Brain pericyte (primary cell): ENCODE results near the gene NBDY.
"Not testable (repeated sequence)": the region's sequence is repeated elsewhere in the genome, so short reads cannot be mapped to it uniquely, and the experiment has no call there.

Experiments used
- DNase-seq: peaks from one replicate; pipeline ENCODE4 v3.0.0-alpha.2; 2012; ENCODE audit warnings: low read depth, low spot score

Gene NBDY

GRCh38 chrX:56800801-56801200, 71.8 kb downstream of the NBDY start:
- DNase-seq = no peak

DNA sequence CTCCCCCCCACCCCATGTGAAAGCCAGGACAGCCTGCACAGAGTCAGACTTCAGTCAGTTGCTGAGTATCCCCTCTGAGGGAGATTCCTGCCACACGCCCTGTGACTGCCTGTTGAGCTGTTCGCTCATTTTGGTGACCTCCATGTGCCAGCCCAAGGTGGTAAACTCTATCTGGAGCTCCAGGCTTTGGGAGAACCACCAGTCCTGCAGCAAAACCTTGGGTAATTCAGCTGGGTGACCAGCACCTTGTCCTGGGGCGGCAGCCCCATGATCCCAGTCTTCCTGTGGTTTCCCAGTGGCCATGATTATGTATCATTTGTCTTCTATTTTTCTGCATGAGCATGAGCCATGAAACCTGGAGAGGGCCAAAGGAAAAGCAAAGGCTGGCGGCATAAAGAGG, 73.4 kb downstream of the NBDY start:
- no peak for DNase-seq

DNA sequence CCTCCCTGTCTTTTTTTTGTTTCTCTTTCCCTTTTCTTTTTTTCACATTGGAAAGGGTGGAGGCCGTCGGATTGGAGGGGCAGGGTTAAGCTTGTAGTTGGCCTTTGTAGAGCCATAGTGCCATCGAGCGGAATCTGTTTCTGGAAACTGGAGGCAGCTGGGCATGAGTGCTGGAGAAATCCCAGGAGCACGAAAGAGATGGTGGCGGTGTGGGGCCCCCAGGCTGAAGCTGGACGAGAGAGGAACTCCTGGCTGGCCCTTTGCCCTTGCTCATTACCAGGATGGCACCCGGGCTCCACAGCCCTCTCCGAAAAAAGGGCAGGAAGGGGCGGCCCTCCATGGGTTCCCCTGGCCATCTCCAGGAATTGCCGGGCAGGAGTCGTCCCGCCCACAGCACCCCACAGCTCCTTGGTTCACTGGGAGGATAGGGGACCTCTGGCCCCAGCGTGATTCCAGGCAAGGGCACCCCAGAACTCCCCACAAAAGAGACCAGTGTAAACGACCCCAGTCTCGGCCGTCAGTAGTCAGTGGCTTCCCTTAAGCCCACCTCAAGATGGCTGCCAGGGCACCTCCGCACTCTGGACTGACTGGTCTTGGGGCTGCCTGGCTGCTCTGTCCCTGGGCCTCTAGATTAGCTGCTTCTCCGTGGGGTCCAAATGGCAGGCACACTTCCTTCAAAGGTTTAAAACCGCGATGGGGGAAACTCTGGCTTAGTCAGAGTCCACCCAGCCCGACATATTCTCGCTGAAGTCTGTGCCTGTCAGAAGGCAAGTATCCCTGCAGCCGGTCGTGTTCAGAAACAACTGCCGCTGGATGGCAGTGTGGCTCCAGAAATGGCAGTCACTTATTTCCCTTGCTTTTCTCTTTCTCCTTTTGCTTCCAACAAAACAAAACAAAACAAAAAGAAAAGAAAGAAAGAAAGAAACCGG, 74.1 kb downstream of the NBDY start:
- DNase-seq = no peak

- no peak for DNase-seq
Observed at GRCh38 chrX:56803850-56804681, 75.0 kb downstream of the NBDY start.

DNA sequence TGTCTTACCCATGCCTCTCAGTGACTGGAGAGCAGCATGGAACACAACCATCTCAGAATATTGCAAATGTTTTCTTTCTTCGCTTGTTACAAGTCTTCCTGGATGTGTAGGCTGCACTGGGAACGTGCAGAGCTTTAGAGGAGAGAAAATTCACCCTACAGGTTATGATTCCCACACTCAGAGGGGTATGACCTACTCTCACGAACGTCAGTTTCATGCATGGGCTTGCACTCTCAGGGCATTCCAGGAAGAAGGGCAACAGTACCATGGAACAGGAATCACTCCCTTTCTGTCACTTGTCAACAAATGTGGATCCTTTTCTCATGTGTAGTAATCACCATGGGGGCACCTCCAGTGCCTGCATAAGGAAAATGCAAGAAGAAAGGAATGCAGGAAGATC, 75.8 kb downstream of the NBDY start:
- no peak for DNase-seq

GRCh38 chrX:56805399-56805798, 76.4 kb downstream of the NBDY start:
- DNase-seq = no peak

- not testable (repeated sequence) for DNase-seq
Observed at GRCh38 chrX:56806176-56806575, 77.1 kb downstream of the NBDY start.

GRCh38 chrX:56811599-56811998, 82.6 kb downstream of the NBDY start:
- DNase-seq = no peak

DNA sequence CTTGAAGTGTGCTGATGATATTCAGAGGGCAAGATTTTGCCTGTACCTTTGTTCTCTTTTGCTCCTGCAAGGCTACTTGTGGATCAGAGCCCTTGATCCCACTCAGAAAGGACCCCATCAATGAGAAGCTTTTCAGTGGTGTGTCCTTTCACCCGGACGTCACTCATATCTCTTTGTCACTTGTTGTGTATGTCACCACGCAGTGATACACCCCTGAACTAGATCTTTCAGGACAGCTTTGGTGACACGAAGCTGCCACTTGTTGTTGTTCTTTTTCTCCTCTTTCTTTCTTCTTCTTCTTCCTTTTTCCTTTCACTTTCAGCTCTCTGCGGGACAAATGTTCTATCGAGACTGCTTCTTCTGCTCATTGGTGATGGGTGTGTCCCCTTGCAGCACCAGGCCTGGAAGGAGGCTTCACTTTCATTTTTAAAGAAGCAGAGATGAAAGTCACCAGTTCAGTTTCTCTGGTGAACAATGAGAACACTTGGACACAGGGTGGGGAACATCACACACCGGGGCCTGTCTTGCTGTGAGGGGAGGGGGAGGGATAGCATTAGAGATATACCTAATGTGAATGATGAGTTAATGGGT, 83.6 kb downstream of the NBDY start:
- no peak for DNase-seq

GRCh38 chrX:56813318-56813837, 84.3 kb downstream of the NBDY start:
- no peak for DNase-seq

DNA sequence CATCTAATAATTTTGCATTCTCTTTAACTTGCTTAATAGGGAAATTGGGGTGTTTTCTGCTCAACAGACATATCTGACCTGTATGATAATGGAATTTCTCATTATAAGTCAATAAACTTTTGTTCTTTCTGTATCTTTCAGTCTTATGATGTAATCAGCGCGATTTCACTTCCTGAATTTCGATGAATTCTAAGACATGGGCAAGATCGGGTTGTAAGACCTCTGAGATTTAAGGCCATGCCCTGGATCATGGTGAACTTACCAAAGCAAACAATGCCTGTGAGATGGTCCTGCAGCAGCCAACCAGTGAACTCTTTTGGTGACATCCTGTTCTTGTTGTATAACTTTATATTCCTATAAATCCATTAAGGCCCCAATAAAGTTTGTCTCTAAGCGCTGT, 88.1 kb downstream of the NBDY start:
- DNase-seq = no peak

- no peak for DNase-seq
Observed at GRCh38 chrX:56826020-56826419, 97.0 kb downstream of the NBDY start.

GRCh38 chrX:56833626-56834025, 104.6 kb downstream of the NBDY start:
- no peak for DNase-seq

- DNase-seq = no peak
Observed at GRCh38 chrX:56853436-56853835, 124.4 kb downstream of the NBDY start.

DNA sequence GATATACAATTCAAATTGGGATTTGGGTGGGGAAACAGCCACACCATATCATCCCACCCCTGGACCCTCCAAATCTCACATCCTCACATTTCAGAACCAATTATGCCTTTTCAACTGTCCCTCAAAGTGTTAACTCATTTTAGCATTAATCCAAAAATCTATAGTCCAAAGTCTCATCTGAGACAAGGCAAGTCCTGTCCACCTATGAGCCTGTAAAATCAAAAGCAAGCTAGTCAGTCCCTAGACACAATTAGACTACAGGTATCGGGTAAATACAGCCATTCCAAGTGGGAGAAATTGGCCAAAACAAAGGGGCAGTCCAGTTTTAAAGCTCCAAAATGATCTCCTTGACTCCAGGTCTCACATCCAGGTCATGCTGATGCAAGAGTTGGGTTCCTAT, 128.0 kb downstream of the NBDY start:
- DNase-seq = no peak

DNA sequence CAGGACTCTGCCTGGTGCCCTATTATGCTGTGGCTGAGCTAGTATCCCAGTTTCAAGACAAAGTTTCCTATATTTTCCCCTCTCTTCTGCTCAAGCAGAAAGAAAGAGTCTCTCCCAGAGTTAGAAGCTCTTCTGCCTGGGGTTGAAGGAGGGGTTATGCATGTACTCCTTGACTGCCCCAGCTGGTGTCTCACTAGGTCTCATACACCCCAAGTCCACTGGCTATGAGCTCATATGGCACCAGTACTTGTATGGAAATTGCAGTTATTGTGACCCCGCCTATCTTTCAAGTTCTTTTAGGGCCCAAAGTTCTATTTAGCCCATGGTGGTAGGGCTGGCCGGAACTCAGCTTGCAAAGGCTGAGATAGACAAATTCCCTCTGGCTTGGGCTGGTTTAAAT, 131.8 kb downstream of the NBDY start:
- no peak for DNase-seq
